ENCODE data around the gene GALE. TPM values are rescaled to one million over a fixed set of nuclear protein-coding genes. Genes with fewer than 3 reads are reported as not detected.

The GALE gene
- total and polyA plus RNA-seq, 2 donors (not counting 1 experiment from before 2014, with no cell fraction given), result 11.9 to 16.0 TPM

DNA sequence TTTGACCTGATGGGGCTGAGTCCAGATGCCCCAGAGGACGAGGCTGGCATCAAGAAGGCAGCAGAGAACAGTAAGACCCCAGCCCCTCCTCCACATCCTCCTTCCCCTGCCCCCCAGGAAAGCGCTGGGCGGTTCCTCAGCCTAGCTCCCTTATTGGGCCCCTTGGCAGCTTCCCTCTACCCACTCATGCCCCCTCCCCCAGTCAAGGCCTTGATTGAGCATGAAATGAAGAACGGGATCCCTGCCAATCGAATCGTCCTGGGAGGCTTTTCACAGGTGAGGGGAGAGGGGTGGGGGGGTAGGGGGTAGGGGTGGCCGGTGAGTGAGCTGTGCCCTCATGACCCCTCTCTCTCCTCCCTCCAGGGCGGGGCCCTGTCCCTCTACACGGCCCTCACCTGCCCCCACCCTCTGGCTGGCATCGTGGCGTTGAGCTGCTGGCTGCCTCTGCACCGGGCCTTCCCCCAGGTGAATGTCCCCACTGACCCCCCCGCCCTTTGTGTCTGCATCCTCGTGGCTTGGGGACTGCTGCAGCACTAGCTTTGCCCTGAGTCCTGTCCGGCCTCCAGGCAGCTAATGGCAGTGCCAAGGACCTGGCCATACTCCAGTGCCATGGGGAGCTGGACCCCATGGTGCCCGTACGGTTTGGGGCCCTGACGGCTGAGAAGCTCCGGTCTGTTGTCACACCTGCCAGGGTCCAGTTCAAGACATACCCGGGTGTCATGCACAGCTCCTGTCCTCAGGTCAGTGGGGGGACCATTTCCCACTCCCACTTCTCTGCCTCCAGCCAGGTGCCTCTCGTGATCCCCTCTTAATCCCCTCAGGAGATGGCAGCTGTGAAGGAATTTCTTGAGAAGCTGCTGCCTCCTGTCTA lies 6.5 kb downstream of the GALE start:
- Histone ChIP-seq H3K27me3 (ENCODE audit: control insufficient read depth, insufficient read depth, low read length) (no peaks in the 10 kb centered on the region), H3K27ac (ENCODE audit: insufficient read depth, low read length) (peak overlapping the region; percentile 32), H3K79me2 (ENCODE audit: control insufficient read depth, insufficient read depth, low read length) (peaks cover 16% of the 10 kb centered on the region), H3K4me1 (ENCODE audit: control insufficient read depth, extremely low read depth, insufficient read depth, low read length) (peaks cover 13% of the 10 kb centered on the region), H3K36me3 (ENCODE audit: control insufficient read depth, insufficient read depth, low read length) (peaks cover 14% of the 10 kb centered on the region), H3K4me3 (replicated peaks in 1 of 4; ENCODE audit: control extremely low read depth in 1 of 4, insufficient read depth in 1 of 4, low read depth in 3 of 4, low read length in 4 of 4) (no peak overlapping the region), H4K20me1 (ENCODE audit: control insufficient read depth, extremely low read depth, insufficient read depth, low read length) (no peaks in the 10 kb centered on the region), H3K4me2 (ENCODE audit: extremely low read depth, insufficient read depth, low read length) (no peak overlapping the region), H2AFZ (ENCODE audit: low read length) (no peak overlapping the region), H3K9me3 (ENCODE audit: control insufficient read depth, insufficient read depth, low read depth, low read length) (no peaks in the 10 kb centered on the region), H3K9ac (ENCODE audit: insufficient read depth, low read length) (no peak overlapping the region)
- DNase-seq (ENCODE audit: low read depth in 2 of 2), result no peak
- TF ChIP-seq EZH2 (IDR thresholded peaks at IDR 0.05; ENCODE audit: low read length, missing control alignments), result no peak
- TF ChIP-seq, protein P1, sequence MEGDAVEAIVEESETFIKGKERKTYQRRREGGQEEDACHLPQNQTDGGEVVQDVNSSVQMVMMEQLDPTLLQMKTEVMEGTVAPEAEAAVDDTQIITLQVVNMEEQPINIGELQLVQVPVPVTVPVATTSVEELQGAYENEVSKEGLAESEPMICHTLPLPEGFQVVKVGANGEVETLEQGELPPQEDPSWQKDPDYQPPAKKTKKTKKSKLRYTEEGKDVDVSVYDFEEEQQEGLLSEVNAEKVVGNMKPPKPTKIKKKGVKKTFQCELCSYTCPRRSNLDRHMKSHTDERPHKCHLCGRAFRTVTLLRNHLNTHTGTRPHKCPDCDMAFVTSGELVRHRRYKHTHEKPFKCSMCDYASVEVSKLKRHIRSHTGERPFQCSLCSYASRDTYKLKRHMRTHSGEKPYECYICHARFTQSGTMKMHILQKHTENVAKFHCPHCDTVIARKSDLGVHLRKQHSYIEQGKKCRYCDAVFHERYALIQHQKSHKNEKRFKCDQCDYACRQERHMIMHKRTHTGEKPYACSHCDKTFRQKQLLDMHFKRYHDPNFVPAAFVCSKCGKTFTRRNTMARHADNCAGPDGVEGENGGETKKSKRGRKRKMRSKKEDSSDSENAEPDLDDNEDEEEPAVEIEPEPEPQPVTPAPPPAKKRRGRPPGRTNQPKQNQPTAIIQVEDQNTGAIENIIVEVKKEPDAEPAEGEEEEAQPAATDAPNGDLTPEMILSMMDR (conservative IDR thresholded peaks at IDR 0.05 in 1 of 2, IDR thresholded peaks at IDR 0.05 in 1 of 2; ENCODE audit: low read depth in 1 of 2, low read length in 2 of 2), result no peak

DNA sequence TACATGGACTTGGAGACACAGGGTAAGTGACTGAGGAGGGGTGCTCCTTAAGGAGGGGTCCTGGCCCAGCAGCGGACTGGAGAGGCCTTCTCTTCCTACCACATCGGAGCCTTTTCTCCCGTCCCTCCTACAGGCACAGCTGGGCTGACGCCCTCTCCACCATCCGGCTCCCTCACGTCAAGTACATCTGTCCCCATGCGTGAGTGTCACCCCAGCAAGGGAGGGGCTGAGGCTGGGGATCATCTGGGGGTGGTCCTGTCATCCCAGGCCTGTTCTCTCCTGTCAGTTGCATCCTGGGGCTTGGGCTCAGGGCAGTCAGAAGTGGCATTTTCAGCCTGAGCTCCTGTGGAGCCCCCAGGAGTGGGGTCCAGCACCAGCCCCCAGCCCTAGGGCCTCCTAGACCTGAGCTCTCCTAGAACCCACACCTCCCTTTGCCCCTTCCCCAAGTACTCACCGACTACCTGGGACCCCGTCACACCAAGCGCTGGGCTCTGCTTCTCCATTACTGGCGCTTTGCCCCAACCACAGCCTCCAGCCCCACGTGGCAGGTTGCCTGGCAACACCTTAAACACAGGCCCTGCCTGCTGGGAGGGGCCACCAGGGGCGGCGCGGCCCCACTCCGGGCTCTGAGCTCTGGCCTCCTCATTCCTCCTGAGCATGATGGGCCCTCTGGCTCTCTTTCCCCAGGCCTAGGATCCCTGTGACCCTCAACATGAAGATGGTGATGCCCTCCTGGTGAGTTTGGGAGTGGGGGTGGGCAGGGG lies 7.4 kb downstream of the GALE start:
- Histone ChIP-seq H2AFZ (ENCODE audit: low read length) (no peak overlapping the region), H3K27ac (ENCODE audit: insufficient read depth, low read length) (peak overlapping the region; percentile 32), H3K9me3 (ENCODE audit: control insufficient read depth, insufficient read depth, low read depth, low read length) (no peaks in the 10 kb centered on the region), H3K4me1 (ENCODE audit: control insufficient read depth, extremely low read depth, insufficient read depth, low read length) (peaks cover 13% of the 10 kb centered on the region), H3K27me3 (ENCODE audit: control insufficient read depth, insufficient read depth, low read length) (no peaks in the 10 kb centered on the region), H3K79me2 (ENCODE audit: control insufficient read depth, insufficient read depth, low read length) (peaks cover 16% of the 10 kb centered on the region), H3K4me2 (ENCODE audit: extremely low read depth, insufficient read depth, low read length) (no peak overlapping the region), H3K4me3 (replicated peaks in 1 of 4; ENCODE audit: control extremely low read depth in 1 of 4, insufficient read depth in 1 of 4, low read depth in 3 of 4, low read length in 4 of 4) (peak overlapping the region in 1 of 4 experiments; percentile 93), H3K36me3 (ENCODE audit: control insufficient read depth, insufficient read depth, low read length) (peaks cover 17% of the 10 kb centered on the region), H4K20me1 (ENCODE audit: control insufficient read depth, extremely low read depth, insufficient read depth, low read length) (no peaks in the 10 kb centered on the region), H3K9ac (ENCODE audit: insufficient read depth, low read length) (no peak overlapping the region)
- no peak for TF ChIP-seq EZH2 (IDR thresholded peaks at IDR 0.05; ENCODE audit: low read length, missing control alignments)
- TF ChIP-seq, protein P1 (conservative IDR thresholded peaks at IDR 0.05 in 1 of 2, IDR thresholded peaks at IDR 0.05 in 1 of 2; ENCODE audit: low read depth in 1 of 2, low read length in 2 of 2), result no peak
- peak; percentile 32 to 68 for DNase-seq (ENCODE audit: low read depth in 2 of 2)
